IMR-90 (cell line): ENCODE data around the gene OSGIN1. TPM values are rescaled to one million over a fixed set of nuclear protein-coding genes. Genes with fewer than 3 reads are reported as not detected.

Source experiments
- ATAC-seq: fragments of 200-7000 bp; cut with Tn5 transposase; 2 replicates; pipeline ENCODE4 v1.9.1; 2020; ENCODE audit warnings: low read depth, mild to moderate bottlenecking, moderate library complexity
- BruUV-seq: library from RNA; stranded (reverse); fragments of 400-500 nt; replicated peaks from 2 replicates; lab custom pipeline; 2021; lab: Mats Ljungman, UMichigan
- CTCF ChIA-PET: fragments of 300-600 bp; formaldehyde crosslinking; extraction: SDS; loops from one replicate; lab custom pipeline; 2021; ENCODE audit warnings: antibody characterized with exemption; lab: Yijun Ruan, JAX
- POLR2A ChIA-PET: fragments of 300-600 bp; sonication (Branson Sonifier 250); formaldehyde crosslinking; loops from one replicate; lab custom pipeline; 2022; ENCODE audit warnings: antibody characterized with exemption; ENCODE audit not compliant: unreplicated experiment; lab: Charles Lee
- DNase-seq: peaks from one replicate; pipeline ENCODE4 v3.0.0; 2013
- H2AFZ ChIP-seq: replicated peaks from 2 replicates; pipeline ENCODE3; 2013; ENCODE audit warnings: low read length, mild to moderate bottlenecking; ENCODE audit not compliant: poor library complexity
- H2AK5ac ChIP-seq: 2 replicates; pipeline ENCODE4 v1.6.1; 2013; ENCODE audit warnings: low read depth, low read length, inconsistent platforms
- H2AK9ac ChIP-seq: replicated peaks from 2 replicates; pipeline ENCODE3; 2013; ENCODE audit warnings: mild to moderate bottlenecking, low read depth, low read length, moderate library complexity; ENCODE audit not compliant: poor library complexity
- H2BK120ac ChIP-seq: 2 replicates; pipeline ENCODE4 v1.6.1; 2013; ENCODE audit warnings: low read depth, low read length, inconsistent platforms
- H2BK15ac ChIP-seq: 3 replicates; pipeline ENCODE4 v1.6.1; 2013; ENCODE audit warnings: low read depth, low read length, inconsistent platforms
- H2BK20ac ChIP-seq: 2 replicates; pipeline ENCODE4 v1.6.1; 2013; ENCODE audit warnings: low read depth, mild to moderate bottlenecking, inconsistent platforms, low read length, moderate library complexity
- H2BK5ac ChIP-seq: 2 replicates; pipeline ENCODE4 v1.6.1; 2013; ENCODE audit warnings: mild to moderate bottlenecking, low read depth, low read length, inconsistent platforms; ENCODE audit not compliant: poor library complexity, severe bottlenecking
- H3K14ac ChIP-seq: replicated peaks from 2 replicates; pipeline ENCODE4 v1.6.1; 2013; ENCODE audit warnings: low read depth, low read length, inconsistent platforms
- H3K18ac ChIP-seq: 2 replicates; pipeline ENCODE4 v1.6.1; 2013; ENCODE audit warnings: low read depth, low read length, control low read depth
- H3K23ac ChIP-seq: 2 replicates; pipeline ENCODE4 v1.6.1; 2013; ENCODE audit warnings: low read depth, low read length, inconsistent platforms
- H3K27ac ChIP-seq: 2 replicates; pipeline ENCODE4 v1.5.1; 2013; ENCODE audit warnings: mild to moderate bottlenecking, control low read depth, low read length; ENCODE audit not compliant: insufficient read depth
- H3K27me3 ChIP-seq: 2 replicates; pipeline ENCODE4 v1.6.1; 2013; ENCODE audit warnings: low read length; ENCODE audit not compliant: control insufficient read depth, insufficient read depth
- H3K36me3 ChIP-seq: 2 replicates; pipeline ENCODE4 v1.6.1; 2013; ENCODE audit warnings: low read length, mixed read lengths; ENCODE audit not compliant: control insufficient read depth, insufficient read depth
- H3K4ac ChIP-seq: 2 replicates; pipeline ENCODE4 v1.6.1; 2013; ENCODE audit warnings: low read depth, low read length, inconsistent platforms
- H3K4me1 ChIP-seq: 2 replicates; pipeline ENCODE4 v1.6.1; 2013; ENCODE audit warnings: low read length, mixed read lengths; ENCODE audit not compliant: control insufficient read depth, insufficient read depth
- H3K4me2 ChIP-seq: 2 replicates; pipeline ENCODE4 v1.6.1; 2013; ENCODE audit warnings: low read depth, mild to moderate bottlenecking, control low read depth, low read length, moderate library complexity
- H3K4me3 ChIP-seq: 2 replicates; pipeline ENCODE4 v1.5.1; 2013; ENCODE audit warnings: low read depth, mild to moderate bottlenecking, control low read depth, low read length, moderate library complexity; ENCODE audit not compliant: insufficient read depth
- H3K56ac ChIP-seq: 2 replicates; pipeline ENCODE4 v1.6.1; 2013; ENCODE audit warnings: low read length, inconsistent platforms; ENCODE audit not compliant: insufficient read depth; ENCODE audit errors: extremely low read depth
- H3K79me1 ChIP-seq, 2 experiments: 2 replicates each; pipeline ENCODE4 v1.6.1; 2013; ENCODE audit warnings: low read length in 2 of 2, inconsistent platforms in 1 of 2, low read depth in 1 of 2
- H3K9ac ChIP-seq: 2 replicates; pipeline ENCODE4 v1.6.1; 2013; ENCODE audit warnings: low read depth, low read length, control low read depth
- H3K9me1 ChIP-seq: 2 replicates; pipeline ENCODE4 v1.6.1; 2013; ENCODE audit warnings: low read length, inconsistent platforms; ENCODE audit not compliant: insufficient read depth
- H3K9me3 ChIP-seq: 2 replicates; pipeline ENCODE4 v1.6.1; 2013; ENCODE audit warnings: low read length; ENCODE audit not compliant: control insufficient read depth, insufficient read depth
- H4K20me1 ChIP-seq: 2 replicates; pipeline ENCODE4 v1.6.1; 2013; ENCODE audit warnings: low read length, inconsistent platforms; ENCODE audit not compliant: insufficient read depth
- H4K5ac ChIP-seq: 2 replicates; pipeline ENCODE4 v1.6.1; 2013; ENCODE audit warnings: mild to moderate bottlenecking, low read depth, low read length, control low read depth
- H4K8ac ChIP-seq, 2 experiments: 2 replicates each; pipeline ENCODE4 v1.6.1; 2013; ENCODE audit warnings: low read depth in 2 of 2, low read length in 2 of 2, control low read depth in 1 of 2, inconsistent platforms in 1 of 2
- H4K91ac ChIP-seq: 2 replicates; pipeline ENCODE4 v1.6.1; 2013; ENCODE audit warnings: low read depth, low read length, inconsistent platforms; ENCODE audit not compliant: insufficient read depth
- BHLHE40 ChIP-seq: fragments of 150-350 bp; IDR thresholded peaks from 2 replicates; pipeline ENCODE4 v1.6.1; 2016; ENCODE audit warnings: mild to moderate bottlenecking, low read depth, low read length
- CEBPB ChIP-seq: IDR thresholded peaks from 2 replicates; pipeline ENCODE4 v1.6.1; 2012; ENCODE audit warnings: low read depth, low read length, improper control_type of control experiment
- CHD1 ChIP-seq: IDR thresholded peaks from 2 replicates; pipeline ENCODE4 v1.6.1; 2012; ENCODE audit warnings: low read depth, low read length, improper control_type of control experiment
- CTCF ChIP-seq: conservative IDR thresholded peaks from 2 replicates; pipeline ENCODE4 v1.5.1; 2012; ENCODE audit warnings: mild to moderate bottlenecking, low read depth, low read length, improper control_type of control experiment
- FOS ChIP-seq: fragments of 150-350 bp; IDR thresholded peaks from 2 replicates; pipeline ENCODE4 v1.6.1; 2016; ENCODE audit warnings: low read depth, low read length
- MAFK ChIP-seq: IDR thresholded peaks from 2 replicates; pipeline ENCODE4 v1.6.1; 2012; ENCODE audit warnings: low read depth, low read length, improper control_type of control experiment
- MAZ ChIP-seq: IDR thresholded peaks from 2 replicates; pipeline ENCODE4 v1.6.1; 2012; ENCODE audit warnings: low read depth, mild to moderate bottlenecking, low read length, improper control_type of control experiment, moderate library complexity, borderline replicate concordance
- MXI1 ChIP-seq: IDR thresholded peaks from 2 replicates; pipeline ENCODE4 v1.6.1; 2012; ENCODE audit warnings: low read depth, mild to moderate bottlenecking, low read length, moderate library complexity, borderline replicate concordance
- NFE2L2 ChIP-seq: fragments of 150-350 bp; IDR thresholded peaks from 2 replicates; pipeline ENCODE4 v1.6.1; 2016; ENCODE audit warnings: low read depth, mild to moderate bottlenecking, low read length
- POLR2A ChIP-seq: IDR thresholded peaks from 2 replicates; pipeline ENCODE4 v1.6.1; 2012; ENCODE audit warnings: mild to moderate bottlenecking, low read depth, low read length
- RAD21 ChIP-seq: IDR thresholded peaks from 2 replicates; pipeline ENCODE4 v1.6.1; 2012; ENCODE audit warnings: low read length, improper control_type of control experiment
- RCOR1 ChIP-seq: IDR thresholded peaks from 2 replicates; pipeline ENCODE4 v1.6.1; 2012; ENCODE audit warnings: mild to moderate bottlenecking, low read length, improper control_type of control experiment; ENCODE audit not compliant: insufficient replicate concordance
- RFX5 ChIP-seq: IDR thresholded peaks from 2 replicates; pipeline ENCODE4 v1.8.0; 2012; ENCODE audit warnings: low read depth, mild to moderate bottlenecking, low read length, moderate library complexity
- SMC3 ChIP-seq: fragments of 150-350 bp; IDR thresholded peaks from 2 replicates; pipeline ENCODE4 v1.6.1; 2016; ENCODE audit warnings: low read depth, mild to moderate bottlenecking, antibody characterized with exemption, low read length, moderate library complexity
- WGBS, 2 experiments: methylation state at CpG; one replicate each; pipeline versions ENCODE4 v1.1.5 to v1.1.7; 2013; ENCODE audit warnings: missing lambda C conversion rate in 2 of 2; ENCODE audit not compliant: insufficient read length in 1 of 2; ENCODE audit errors: extremely low coverage in 2 of 2; 5-methylcytosine and 5-hydroxymethylcytosine counted together
- dilution Hi-C: fragments of 300-500 bp; cut with HindIII; formaldehyde crosslinking; loops from one replicate; pipeline ENCODE4 v1.14.3; 2018; ENCODE audit warnings: low sequenced_read_pairs; ENCODE audit not compliant: unreplicated experiment
- in situ Hi-C: fragments of 300-500 bp; cut with MboI; formaldehyde crosslinking; loops from 3 replicates; pipeline ENCODE4 v1.14.3; 2019; ENCODE audit warnings: low sequenced_read_pairs, inconsistent platforms, mixed read lengths
- intact Hi-C: fragments of 100-400 bp; cut with micrococcal nuclease; formaldehyde crosslinking; loops from 2 replicates; pipeline ENCODE4 v1.10.0; 2022
- polyA plus RNA-seq, 3 experiments: library from polyadenylated mRNA; depleted of rRNA; stranded (reverse); fragments of >200 nt; gene quantifications; 2 replicates each; pipeline ENCODE4 v1.2.3, GENCODE V29; 2012; ENCODE audit warnings: low replicate concordance in 1 of 3
- total RNA-seq: library from RNA; depleted of rRNA; stranded (reverse); fragments of >200 nt; gene quantifications from 2 replicates; pipeline ENCODE4 v1.2.3, GENCODE V29; 2012
- TF ChIP-seq, protein P1 (sequence below): fragments of 150-350 bp; IDR thresholded peaks from 2 replicates; pipeline ENCODE4 v1.6.1; 2017; ENCODE audit warnings: mild to moderate bottlenecking, antibody characterized with exemption, low read length, low read depth

The OSGIN1 gene
- total and polyA plus RNA-seq, 2 of the 4 experiments (the other 2 are of a cell fraction): 0.90 to 6.4 TPM

- Histone ChIP-seq H4K5ac (no peak overlapping the region), H3K27ac (no peak overlapping the region), H3K4me2 (no peak overlapping the region), H3K56ac (no peak overlapping the region), H3K9me3 (no peaks in the 10 kb centered on the region), H2AFZ (no peak overlapping the region), H3K79me1 (no peaks in the 10 kb centered on the region), H2AK5ac (no peak overlapping the region), H4K8ac (no peak overlapping the region), H3K4ac (no peak overlapping the region), H2BK15ac (no peak overlapping the region), H2BK20ac (no peak overlapping the region), H3K9me1 (no peaks in the 10 kb centered on the region; the same call in 1 of the 2 replicates), H2BK5ac (no peak overlapping the region), H4K20me1 (no peaks in the 10 kb centered on the region), H3K4me3 (no peak overlapping the region), H3K9ac (no peak overlapping the region), H3K14ac (no peak overlapping the region), H3K18ac (no peak overlapping the region), H4K91ac (no peak overlapping the region), H3K27me3 (no peaks in the 10 kb centered on the region), H3K36me3 (no peaks in the 10 kb centered on the region), H2AK9ac (peak overlapping the region; percentile 37), H3K23ac (no peak overlapping the region), H2BK120ac (no peak overlapping the region), H3K4me1 (no peaks in the 10 kb centered on the region)
- no TSS peak for BruUV-seq
- dilution Hi-C loops (no loop called here), intact Hi-C loops (no loop called here), in situ Hi-C loops (no loop called here)
- ATAC-seq (no peak), DNase-seq (no peak)
- POLR2A ChIA-PET: no interaction called here
- TF ChIP-seq MXI1 (no peak), RFX5 (no peak), RAD21 (no peak), POLR2A (no peak), NFE2L2 (no peak), RCOR1 (no peak), BHLHE40 (no peak), MAZ (no peak), CHD1 (no peak), CTCF (no peak), CEBPB (no peak), SMC3 (no peak), FOS (no peak), MAFK (no peak)
- TF ChIP-seq, protein P1, sequence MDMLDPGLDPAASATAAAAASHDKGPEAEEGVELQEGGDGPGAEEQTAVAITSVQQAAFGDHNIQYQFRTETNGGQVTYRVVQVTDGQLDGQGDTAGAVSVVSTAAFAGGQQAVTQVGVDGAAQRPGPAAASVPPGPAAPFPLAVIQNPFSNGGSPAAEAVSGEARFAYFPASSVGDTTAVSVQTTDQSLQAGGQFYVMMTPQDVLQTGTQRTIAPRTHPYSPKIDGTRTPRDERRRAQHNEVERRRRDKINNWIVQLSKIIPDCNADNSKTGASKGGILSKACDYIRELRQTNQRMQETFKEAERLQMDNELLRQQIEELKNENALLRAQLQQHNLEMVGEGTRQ: no peak
- CTCF ChIA-PET: no interaction called here
- 77% methylated on average over 20 of the region's 28 CpGs; no CpG with 5 or more reads in 1 of the 2 experiments for WGBS, 2 experiments
Observed at GRCh38 chr16:83940630-83941378, 12.2 kb upstream of the OSGIN1 start.
